OCI-LY7 (cell line): Measurements from ENCODE around the gene HEXB. TPM values are rescaled to one million over a fixed set of nuclear protein-coding genes. Genes with fewer than 3 reads are reported as not detected.

Source experiments
- BruUV-seq: library from RNA; stranded (reverse); fragments of 400-500 nt; replicated peaks from 2 replicates; lab custom pipeline; 2021; lab: Mats Ljungman, UMichigan
- CTCF ChIA-PET: fragments of 300-600 bp; sonication (Branson Sonifier 250); formaldehyde crosslinking; loops from one replicate; lab custom pipeline; 2022; ENCODE audit warnings: antibody characterized with exemption; ENCODE audit not compliant: unreplicated experiment; lab: Charles Lee
- POLR2A ChIA-PET: fragments of 300-600 bp; sonication (Branson Sonifier 250); formaldehyde crosslinking; loops from one replicate; lab custom pipeline; 2022; ENCODE audit warnings: antibody characterized with exemption; lab: Charles Lee
- DNase-seq: peaks from one replicate; pipeline ENCODE4 v3.0.0-alpha.2; 2015; ENCODE audit warnings: low spot score
- H2AFZ ChIP-seq: fragments of 200-600 bp; sonication (generic), shearing (Covaris generic); 2 replicates; pipeline ENCODE4 v1.6.1; 2014; ENCODE audit warnings: mild to moderate bottlenecking, antibody characterized with exemption, low read length, moderate library complexity
- H3K27ac ChIP-seq: fragments of 200-600 bp; sonication (generic); 2 replicates; pipeline ENCODE4 v1.5.1; 2014; ENCODE audit warnings: mixed run types, low read depth, mild to moderate bottlenecking, moderate library complexity, low read length, inconsistent platforms; ENCODE audit not compliant: poor library complexity, severe bottlenecking
- H3K36me3 ChIP-seq: fragments of 200-600 bp; sonication (generic); 2 replicates; pipeline ENCODE4 v1.6.1; 2014; ENCODE audit warnings: mild to moderate bottlenecking, antibody characterized with exemption, low read length, moderate library complexity, mixed read lengths; ENCODE audit not compliant: insufficient read depth
- H3K4me1 ChIP-seq: fragments of 200-600 bp; sonication (generic); 2 replicates; pipeline ENCODE4 v1.5.1; 2014; ENCODE audit warnings: mild to moderate bottlenecking, low read length; ENCODE audit not compliant: insufficient read depth, poor library complexity, severe bottlenecking
- H3K4me2 ChIP-seq: fragments of 200-600 bp; sonication (generic); 2 replicates; pipeline ENCODE4 v1.6.1; 2014; ENCODE audit warnings: mild to moderate bottlenecking, low read length
- H3K4me3 ChIP-seq: fragments of 200-600 bp; sonication (generic); 2 replicates; pipeline ENCODE4 v1.5.1; 2014; ENCODE audit warnings: mild to moderate bottlenecking, low read depth, low read length; ENCODE audit not compliant: poor library complexity, severe bottlenecking
- H3K79me2 ChIP-seq: fragments of 200-600 bp; sonication (generic); 2 replicates; pipeline ENCODE4 v1.6.1; 2016; ENCODE audit warnings: low read depth, mild to moderate bottlenecking, low read length, moderate library complexity, mixed read lengths; ENCODE audit not compliant: insufficient read depth
- H3K9me2 ChIP-seq: fragments of 200-600 bp; sonication (generic); 2 replicates; pipeline ENCODE4 v1.6.1; 2016; ENCODE audit warnings: mild to moderate bottlenecking, low read length, mixed read lengths; ENCODE audit not compliant: insufficient read depth
- H3K9me3 ChIP-seq: fragments of 200-600 bp; sonication (generic); 2 replicates; pipeline ENCODE4 v1.6.1; 2014; ENCODE audit warnings: mild to moderate bottlenecking, mixed run types, low read length, mixed read lengths
- H4K20me1 ChIP-seq: fragments of 200-600 bp; sonication (generic); 2 replicates; pipeline ENCODE4 v1.6.1; 2014; ENCODE audit warnings: mild to moderate bottlenecking, antibody characterized with exemption, low read length, moderate library complexity, mixed read lengths; ENCODE audit not compliant: insufficient read depth
- EZH2phosphoT487 ChIP-seq: fragments of 200-600 bp; sonication (generic); IDR thresholded peaks from 2 replicates; pipeline ENCODE4 v1.6.1; 2018; ENCODE audit warnings: low read depth, borderline replicate concordance, mild to moderate bottlenecking, mixed run types, antibody characterized with exemption, low read length, moderate library complexity, mixed read lengths
- intact Hi-C: fragments of 100-400 bp; cut with micrococcal nuclease; formaldehyde crosslinking; loops from one replicate; pipeline ENCODE4 v1.10.0; 2022; ENCODE audit not compliant: unreplicated experiment
- total RNA-seq, 2 experiments: library from RNA; depleted of rRNA in 1 of 2; stranded (reverse); fragments of >200 nt in 1 of 2; shearing (Covaris generic) in 1 of 2; gene quantifications; 2 replicates each; pipeline ENCODE4 v1.2.3, GENCODE V29; 2014 to 2022
- TF ChIP-seq, protein P1 (sequence below): fragments of 200-600 bp; sonication (generic); conservative IDR thresholded peaks from 2 replicates; pipeline ENCODE4 v1.5.1; 2014; ENCODE audit warnings: mild to moderate bottlenecking, antibody characterized with exemption, low read length, moderate library complexity, mixed read lengths

HEXB gene
- total RNA-seq, 2 experiments from 2014 or later, result 23.8 to 36.2 TPM

DNA sequence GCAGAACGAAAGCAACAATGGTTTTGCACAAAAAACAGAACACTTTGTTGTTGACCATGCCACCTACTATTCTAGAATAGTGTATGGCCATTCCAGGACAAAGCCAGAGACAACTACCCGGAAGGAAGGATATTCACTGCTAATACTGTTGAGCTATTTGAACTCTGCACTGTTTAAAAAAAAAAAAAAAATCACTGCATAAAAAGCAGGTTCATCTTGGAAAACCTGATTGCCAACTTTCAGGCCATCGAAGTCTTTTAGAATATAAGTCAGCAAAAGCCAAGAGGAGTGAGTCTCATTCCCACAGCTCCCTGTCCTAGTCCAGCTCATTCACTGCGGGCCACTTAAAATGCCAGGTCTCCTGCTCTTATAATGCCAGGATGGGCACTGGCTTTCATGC lies 48.5 kb upstream of the HEXB start:
- Histone ChIP-seq H3K9me3 (no peaks in the 10 kb centered on the region), H2AFZ (no peak overlapping the region), H3K36me3 (peaks cover 22% of the 10 kb centered on the region), H3K79me2 (peaks cover 14% of the 10 kb centered on the region; the same call in 1 of the 2 replicates), H4K20me1 (peaks cover 9% of the 10 kb centered on the region; the same call in 1 of the 2 replicates), H3K9me2 (no peaks in the 10 kb centered on the region), H3K4me2 (no peak overlapping the region), H3K4me3 (no peak overlapping the region), H3K27ac (no peak overlapping the region), H3K4me1 (peaks cover 45% of the 10 kb centered on the region)
- CTCF ChIA-PET, result no interaction called here
- BruUV-seq, result no TSS peak
- intact Hi-C loops, result no loop called here
- POLR2A ChIA-PET, result no interaction called here
- no peak for DNase-seq
- TF ChIP-seq, protein P1, sequence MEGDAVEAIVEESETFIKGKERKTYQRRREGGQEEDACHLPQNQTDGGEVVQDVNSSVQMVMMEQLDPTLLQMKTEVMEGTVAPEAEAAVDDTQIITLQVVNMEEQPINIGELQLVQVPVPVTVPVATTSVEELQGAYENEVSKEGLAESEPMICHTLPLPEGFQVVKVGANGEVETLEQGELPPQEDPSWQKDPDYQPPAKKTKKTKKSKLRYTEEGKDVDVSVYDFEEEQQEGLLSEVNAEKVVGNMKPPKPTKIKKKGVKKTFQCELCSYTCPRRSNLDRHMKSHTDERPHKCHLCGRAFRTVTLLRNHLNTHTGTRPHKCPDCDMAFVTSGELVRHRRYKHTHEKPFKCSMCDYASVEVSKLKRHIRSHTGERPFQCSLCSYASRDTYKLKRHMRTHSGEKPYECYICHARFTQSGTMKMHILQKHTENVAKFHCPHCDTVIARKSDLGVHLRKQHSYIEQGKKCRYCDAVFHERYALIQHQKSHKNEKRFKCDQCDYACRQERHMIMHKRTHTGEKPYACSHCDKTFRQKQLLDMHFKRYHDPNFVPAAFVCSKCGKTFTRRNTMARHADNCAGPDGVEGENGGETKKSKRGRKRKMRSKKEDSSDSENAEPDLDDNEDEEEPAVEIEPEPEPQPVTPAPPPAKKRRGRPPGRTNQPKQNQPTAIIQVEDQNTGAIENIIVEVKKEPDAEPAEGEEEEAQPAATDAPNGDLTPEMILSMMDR, result no peak
- no peak for TF ChIP-seq EZH2phosphoT487

DNA sequence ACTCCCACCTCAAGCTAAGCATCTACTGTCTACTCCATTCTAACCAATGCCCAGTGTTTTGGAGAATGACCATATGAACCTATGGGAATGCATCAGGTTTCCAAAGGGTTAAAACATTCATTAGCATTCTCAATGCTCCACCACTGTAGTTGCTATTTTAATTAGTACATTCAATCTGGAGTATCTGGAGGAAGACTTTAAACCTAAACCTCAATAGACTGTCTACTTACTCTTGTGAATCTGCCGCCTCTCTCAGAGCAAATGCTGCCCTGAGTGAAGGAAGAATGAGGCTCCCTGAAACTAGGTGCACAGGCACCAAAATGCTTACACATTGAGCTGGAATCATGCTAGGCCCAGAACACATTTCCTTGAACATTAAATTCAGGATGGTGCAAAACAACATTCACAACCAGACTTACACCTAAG lies 46.5 kb upstream of the HEXB start:
- peak overlapping the region; percentile 74 for H3K4me3 ChIP-seq
- H3K9me3 ChIP-seq, result no peaks in the 10 kb centered on the region
- peaks cover 12% of the 10 kb centered on the region for H3K36me3 ChIP-seq
- intact Hi-C loops, result no loop called here
- peak; percentile 8 for DNase-seq
- H3K4me2 ChIP-seq, result peak overlapping the region; percentile 81
- H4K20me1 ChIP-seq, result peaks cover 9% of the 10 kb centered on the region; the same call in 1 of the 2 replicates
- ChIA-PET POLR2A (interaction anchor here (1.2 kb wide), 1 partner anchor 174 kb away, joined by 3 read pairs; no protein-coding TSS in a partner anchor), CTCF (no interaction called here)
- H2AFZ ChIP-seq, result no peak overlapping the region
- no peaks in the 10 kb centered on the region for H3K9me2 ChIP-seq
- TF ChIP-seq, protein P1, result no peak
- TF ChIP-seq EZH2phosphoT487, result no peak
- peaks cover 14% of the 10 kb centered on the region; the same call in 1 of the 2 replicates for H3K79me2 ChIP-seq
- no TSS peak for BruUV-seq
- H3K4me1 ChIP-seq, result peaks cover 35% of the 10 kb centered on the region
- H3K27ac ChIP-seq, result no peak overlapping the region

DNA sequence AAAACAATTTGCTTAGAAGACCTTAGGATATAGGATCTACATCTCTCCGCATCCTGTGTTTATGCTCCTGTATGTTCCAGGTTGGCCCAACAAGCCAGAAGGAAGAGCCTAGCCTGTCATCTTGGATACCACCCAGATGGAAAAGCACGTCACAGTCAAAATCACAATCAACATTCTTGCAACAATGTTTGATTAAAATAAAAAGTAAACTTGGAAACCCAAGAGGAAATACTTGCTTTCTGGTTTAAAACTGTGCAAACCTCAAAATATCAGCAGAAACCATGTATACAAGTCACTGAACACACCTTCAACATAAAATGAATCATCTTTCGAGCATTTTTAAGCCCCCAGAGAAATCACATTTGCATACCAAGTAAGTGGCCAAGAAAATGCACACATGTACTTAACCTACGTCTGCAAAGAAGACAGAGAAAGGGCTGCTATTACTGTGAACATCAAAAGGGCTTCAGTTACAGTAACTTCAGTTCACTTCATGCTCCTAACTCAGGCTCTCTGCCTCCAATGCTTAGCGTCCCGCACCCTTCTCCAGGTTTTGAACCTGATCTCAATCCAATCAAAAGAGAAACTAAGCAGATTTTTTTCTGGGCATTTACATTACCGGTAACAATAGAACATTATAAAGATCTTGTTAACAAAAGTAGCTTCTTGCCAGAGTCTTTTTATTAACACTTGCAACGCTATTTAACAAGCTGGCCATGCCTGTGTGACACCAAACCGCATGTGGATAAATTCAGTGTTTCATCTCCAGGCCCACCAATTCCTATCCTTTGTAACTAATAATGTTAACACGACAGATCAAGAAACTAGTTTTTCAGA lies 45.8 kb upstream of the HEXB start:
- H3K79me2 ChIP-seq, result peaks cover 14% of the 10 kb centered on the region; the same call in 1 of the 2 replicates
- peak overlapping the region; percentile 74 for H3K4me3 ChIP-seq
- no peak for TF ChIP-seq EZH2phosphoT487
- TF ChIP-seq, protein P1, result no peak
- peak overlapping the region; percentile 81 for H3K4me2 ChIP-seq
- H4K20me1 ChIP-seq, result peaks cover 9% of the 10 kb centered on the region; the same call in 1 of the 2 replicates
- H3K9me2 ChIP-seq, result no peaks in the 10 kb centered on the region
- no peak overlapping the region; the same call in 1 of the 2 replicates for H2AFZ ChIP-seq
- POLR2A ChIA-PET, result interaction anchor here (0.6 to 3.0 kb wide), 6 partner anchors 149 to 712 kb away, joined by 3 to 17 read pairs (median 3); no protein-coding TSS in a partner anchor
- no peaks in the 10 kb centered on the region for H3K9me3 ChIP-seq
- intact Hi-C loops, result no loop called here
- BruUV-seq, result TSS peak; percentile 50
- CTCF ChIA-PET, result no interaction called here
- peaks cover 35% of the 10 kb centered on the region for H3K4me1 ChIP-seq
- peaks cover 8% of the 10 kb centered on the region for H3K36me3 ChIP-seq
- DNase-seq, result peak; percentile 63
- no peak overlapping the region for H3K27ac ChIP-seq
